GM19099 (cell line): Measurements from ENCODE around the gene DBH.

Experiments used
- POLR2A ChIP-seq: IDR thresholded peaks from 3 replicates; pipeline ENCODE4 v1.6.1; 2011; ENCODE audit warnings: low read depth; ENCODE audit not compliant: insufficient read length; ENCODE audit errors: extremely low read depth

The DBH gene

GRCh38 chr9:133686642-133687575, 50.7 kb downstream of the DBH start:
- no peak for TF ChIP-seq POLR2A

- TF ChIP-seq POLR2A, result no peak
These were observed 51.9 kb downstream of the DBH start for GRCh38 chr9:133687856-133688761.

GRCh38 chr9:133689151-133689763, 53.1 kb downstream of the DBH start:
- TF ChIP-seq POLR2A, result no peak

- TF ChIP-seq POLR2A, result no peak
These were observed 54.0 kb downstream of the DBH start for GRCh38 chr9:133690081-133690561.

GRCh38 chr9:133691191-133691590, 55.0 kb downstream of the DBH start:
- TF ChIP-seq POLR2A, result no peak

GRCh38 chr9:133691626-133692363, 55.6 kb downstream of the DBH start:
- no peak for TF ChIP-seq POLR2A

GRCh38 chr9:133692364-133692985, 56.3 kb downstream of the DBH start:
- TF ChIP-seq POLR2A, result no peak

- no peak for TF ChIP-seq POLR2A
These were observed 57.0 kb downstream of the DBH start for GRCh38 chr9:133693116-133693515.

GRCh38 chr9:133693703-133694529, 57.8 kb downstream of the DBH start:
- TF ChIP-seq POLR2A, result no peak

- TF ChIP-seq POLR2A, result no peak
These were observed 58.5 kb downstream of the DBH start for GRCh38 chr9:133694686-133695085.

- no peak for TF ChIP-seq POLR2A
These were observed 59.9 kb downstream of the DBH start for GRCh38 chr9:133696071-133696472.

- no peak for TF ChIP-seq POLR2A
These were observed 63.4 kb downstream of the DBH start for GRCh38 chr9:133699546-133699945.

- no peak for TF ChIP-seq POLR2A
These were observed 64.7 kb downstream of the DBH start for GRCh38 chr9:133700819-133701320.
